H1 (cell line): ENCODE data around the gene FRMD4A. TPM values are rescaled to one million over a fixed set of nuclear protein-coding genes. Genes with fewer than 3 reads are reported as not detected.

Experiments used
- CBX8 ChIP-seq: fragments of 300-800, 300-1000 bp; sonication (generic); IDR thresholded peaks from 2 replicates; pipeline ENCODE4 v1.7.1; 2016; ENCODE audit warnings: low read depth, low read length, borderline replicate concordance
- CTCF ChIP-seq, 3 experiments: IDR thresholded peaks; 1 replicate in 2 of 3; 2 replicates in 1 of 3; pipeline versions ENCODE4 v1.5.1 to v1.6.1; 2011; ENCODE audit warnings: low read length in 3 of 3, mild to moderate bottlenecking in 3 of 3, inconsistent platforms in 2 of 3, low read depth in 1 of 3, moderate library complexity in 1 of 3; ENCODE audit not compliant: insufficient read depth in 1 of 3; ENCODE audit errors: control extremely low read depth in 1 of 3
- EP300 ChIP-seq, 2 experiments: IDR thresholded peaks; 1 replicate in 1 of 2; 2 replicates in 1 of 2; pipeline ENCODE4 v1.6.1; 2011 to 2012; ENCODE audit warnings: low read depth in 2 of 2, low read length in 2 of 2, mild to moderate bottlenecking in 2 of 2, borderline replicate concordance in 1 of 2, inconsistent platforms in 1 of 2, moderate library complexity in 1 of 2
- GTF2F1 ChIP-seq: IDR thresholded peaks from 2 replicates; pipeline ENCODE4 v1.6.1; 2012; ENCODE audit warnings: low read depth, low read length, improper control_type of control experiment, borderline replicate concordance
- JUND ChIP-seq: IDR thresholded peaks from 2 replicates; pipeline ENCODE4 v1.6.1; 2011; ENCODE audit warnings: mild to moderate bottlenecking, improper control_type of control experiment, low read length
- NRF1 ChIP-seq: IDR thresholded peaks from 2 replicates; pipeline ENCODE4 v1.6.1; 2011; ENCODE audit warnings: mild to moderate bottlenecking, low read depth, low read length, improper control_type of control experiment
- RXRA ChIP-seq: IDR thresholded peaks from 2 replicates; pipeline ENCODE4 v1.6.1; 2011; ENCODE audit warnings: low read depth, mild to moderate bottlenecking, low read length, moderate library complexity; ENCODE audit not compliant: insufficient read depth
- SP2 ChIP-seq: IDR thresholded peaks from 2 replicates; pipeline ENCODE4 v1.6.1; 2012; ENCODE audit warnings: mild to moderate bottlenecking, low read length, inconsistent platforms
- SRF ChIP-seq: IDR thresholded peaks from 2 replicates; pipeline ENCODE4 v1.6.1; 2011; ENCODE audit warnings: mild to moderate bottlenecking, low read depth, low read length, moderate library complexity
- polyA plus RNA-seq, 7 experiments: library from polyadenylated mRNA; depleted of rRNA in 3 of 7; stranded (reverse) in 5 of 7; unstranded in 2 of 7; fragments of >200 nt in 5 of 7; fragments of 200-250 nt in 2 of 7; gene quantifications; 1 replicate in 5 of 7; 2 replicates in 1 of 7; 4 replicates in 1 of 7; pipeline versions ENCODE4 v1.2.1 to v1.2.3, GENCODE V29; 2011 to 2013; ENCODE audit warnings: missing spikeins in 2 of 7, mixed read lengths in 2 of 7
- total RNA-seq: library from RNA; stranded (reverse); fragmentation: NEBNext Ultra II Directional; extraction: Animal tissue kit (Norgen Biotek cat#: 25700); gene quantifications from 2 replicates; pipeline ENCODE4 v1.2.1, GENCODE V29; 2021

Gene FRMD4A
- total and polyA plus RNA-seq, 2 of the 8 experiments (the other 6 are each of a cell fraction or from before 2014, with no cell fraction given): 38.6 to 39.6 TPM

GRCh38 chr10:14254368-14254767, 76.4 kb downstream of the FRMD4A start (continued):
- TF ChIP-seq CTCF (IDR thresholded peaks at IDR 0.05; ENCODE audit: control extremely low read depth in 1 of 3, insufficient read depth in 1 of 3, low read depth in 1 of 3, low read length in 3 of 3): no peak
- TF ChIP-seq GTF2F1: no peak
- TF ChIP-seq SRF: no peak
- no peak for TF ChIP-seq SP2
- no peak for TF ChIP-seq CBX8
- no peak for TF ChIP-seq NRF1
- no peak for TF ChIP-seq RXRA
- TF ChIP-seq JUND: no peak
- no peak for TF ChIP-seq EP300 (IDR thresholded peaks at IDR 0.05; ENCODE audit: borderline replicate concordance in 1 of 2, low read depth in 2 of 2, low read length in 2 of 2)
- TF ChIP-seq, all 59 proteins: peak for 0
